Urothelium cell line (cell line): ENCODE measurements around the gene PRR36.

Experiments
- DNase-seq: peaks from one replicate; pipeline ENCODE4 v3.0.0; 2011; ENCODE audit warnings: low spot score, mixed read lengths
- FAIRE-seq: peaks from 2 replicates; lab custom pipeline; 2011; peaks lifted over from hg19 to GRCh38; lab: Jason Lieb, UNC

PRR36 gene

GRCh38 chr19:7823686-7824301 is 50.4 kb downstream of the PRR36 start:
- DNase-seq (no peak), FAIRE-seq (no peak)

GRCh38 chr19:7822910-7823515 is 51.2 kb downstream of the PRR36 start:
- FAIRE-seq, result no peak
- no peak for DNase-seq

GRCh38 chr19:7820588-7820987 is 53.6 kb downstream of the PRR36 start:
- no peak for FAIRE-seq
- DNase-seq, result no peak

- FAIRE-seq (no peak), DNase-seq (no peak)
These were observed 54.9 kb downstream of the PRR36 start for GRCh38 chr19:7819337-7819736.

- FAIRE-seq (no peak), DNase-seq (no peak)
These were observed 55.4 kb downstream of the PRR36 start for GRCh38 chr19:7818806-7819205.
